Mesenchymal stem cell (in vitro differentiated cells and primary cell): ENCODE results near the gene NTN5.
"Not testable (repeated sequence)": the region's sequence is repeated elsewhere in the genome, so short reads cannot be mapped to it uniquely, and the experiment has no call there.

ENCODE experiments used
- DNase-seq: peaks from one replicate; pipeline ENCODE4 v3.0.0-alpha.2; 2013
- H2AFZ ChIP-seq: one replicate; pipeline ENCODE4 v1.6.1; 2013; ENCODE audit warnings: low read depth, mild to moderate bottlenecking, control low read depth, inconsistent platforms, low read length, moderate library complexity
- H2AK5ac ChIP-seq: 2 replicates; pipeline ENCODE4 v1.6.1; 2013; ENCODE audit warnings: low read length, moderate library complexity, mild to moderate bottlenecking, inconsistent platforms; ENCODE audit not compliant: severe bottlenecking
- H2BK120ac ChIP-seq: one replicate; pipeline ENCODE4 v1.6.1; 2013; ENCODE audit warnings: low read depth, mild to moderate bottlenecking, inconsistent platforms, low read length, moderate library complexity
- H2BK12ac ChIP-seq, 2 experiments: one replicate each; pipeline ENCODE4 v1.6.1; 2013; ENCODE audit warnings: inconsistent platforms in 2 of 2, low read length in 2 of 2, mild to moderate bottlenecking in 2 of 2, moderate library complexity in 2 of 2, control low read depth in 1 of 2
- H2BK15ac ChIP-seq: one replicate; pipeline ENCODE4 v1.6.1; 2013; ENCODE audit warnings: mild to moderate bottlenecking, low read depth, inconsistent platforms; ENCODE audit not compliant: poor library complexity, severe bottlenecking
- H2BK5ac ChIP-seq: 2 replicates; pipeline ENCODE4 v1.6.1; 2013; ENCODE audit warnings: low read depth, mild to moderate bottlenecking, low read length, control low read depth, inconsistent platforms; ENCODE audit not compliant: poor library complexity, severe bottlenecking
- H3K14ac ChIP-seq, 2 experiments: one replicate each; pipeline ENCODE4 v1.6.1; 2013; ENCODE audit warnings: inconsistent platforms in 2 of 2, low read length in 2 of 2, control low read depth in 1 of 2, mild to moderate bottlenecking in 1 of 2, moderate library complexity in 1 of 2
- H3K18ac ChIP-seq, 2 experiments: one replicate each; pipeline ENCODE4 v1.6.1; 2013; ENCODE audit warnings: inconsistent platforms in 2 of 2, low read length in 2 of 2, control low read depth in 1 of 2, low read depth in 1 of 2, mild to moderate bottlenecking in 1 of 2
- H3K23ac ChIP-seq, 2 experiments: one replicate each; pipeline ENCODE4 v1.6.1; 2013; ENCODE audit warnings: inconsistent platforms in 2 of 2, low read length in 2 of 2, mild to moderate bottlenecking in 2 of 2, moderate library complexity in 2 of 2, control low read depth in 1 of 2
- H3K27ac ChIP-seq: 2 replicates; pipeline ENCODE4 v1.5.1; 2013; ENCODE audit warnings: mild to moderate bottlenecking, moderate library complexity, low read length, control low read depth, inconsistent platforms; ENCODE audit not compliant: poor library complexity, severe bottlenecking
- H3K27me3 ChIP-seq, 2 experiments: 2 replicates each; pipeline versions ENCODE4 v1.6.1 to v1.7.0; 2013; ENCODE audit warnings: low read length in 2 of 2, mild to moderate bottlenecking in 2 of 2, moderate library complexity in 2 of 2, control low read depth in 1 of 2, inconsistent platforms in 1 of 2; ENCODE audit not compliant: control insufficient read depth in 1 of 2, insufficient read depth in 1 of 2
- H3K36me3 ChIP-seq, 2 experiments: 2 replicates each; pipeline versions ENCODE4 v1.6.1 to v1.7.0; 2013; ENCODE audit warnings: low read length in 2 of 2, control low read depth in 1 of 2, inconsistent platforms in 1 of 2, low read depth in 1 of 2, mild to moderate bottlenecking in 1 of 2; ENCODE audit not compliant: insufficient read depth in 2 of 2, control insufficient read depth in 1 of 2
- H3K4ac ChIP-seq, 2 experiments: one replicate each; pipeline ENCODE4 v1.6.1; 2013; ENCODE audit warnings: inconsistent platforms in 2 of 2, low read length in 2 of 2, mild to moderate bottlenecking in 2 of 2, moderate library complexity in 2 of 2, control low read depth in 1 of 2, low read depth in 1 of 2
- H3K4me1 ChIP-seq: 2 replicates; pipeline ENCODE4 v1.6.1; 2013; ENCODE audit warnings: low read depth, low read length, control low read depth; ENCODE audit not compliant: control insufficient read depth, insufficient read depth
- H3K4me2 ChIP-seq: 2 replicates; pipeline ENCODE4 v1.6.1; 2013; ENCODE audit warnings: low read length, mild to moderate bottlenecking, inconsistent platforms; ENCODE audit not compliant: poor library complexity, severe bottlenecking
- H3K4me3 ChIP-seq, 2 experiments: 2 replicates each; pipeline versions ENCODE4 v1.5.1 to v1.7.0; 2013; ENCODE audit warnings: low read length in 2 of 2, mild to moderate bottlenecking in 2 of 2, control low read depth in 1 of 2, low read depth in 1 of 2; ENCODE audit not compliant: insufficient read depth in 1 of 2
- H3K79me1 ChIP-seq: replicated peaks from 2 replicates; pipeline ENCODE4 v1.6.1; 2013; ENCODE audit warnings: mild to moderate bottlenecking, control low read depth, low read length, inconsistent platforms; ENCODE audit not compliant: poor library complexity, severe bottlenecking
- H3K9ac ChIP-seq: 2 replicates; pipeline ENCODE4 v1.7.0; 2013; ENCODE audit warnings: mild to moderate bottlenecking, low read length, moderate library complexity
- H3K9me3 ChIP-seq: 2 replicates; pipeline ENCODE4 v1.7.0; 2013; ENCODE audit warnings: mild to moderate bottlenecking, low read length; ENCODE audit not compliant: control insufficient read depth
- H4K8ac ChIP-seq: one replicate; pipeline ENCODE4 v1.6.1; 2013; ENCODE audit warnings: inconsistent platforms, mild to moderate bottlenecking, low read length, moderate library complexity
- H4K91ac ChIP-seq: one replicate; pipeline ENCODE4 v1.6.1; 2013; ENCODE audit warnings: mild to moderate bottlenecking, low read length, inconsistent platforms
- WGBS: methylation state at CpG from one replicate; pipeline ENCODE4 v1.1.7; 2013; ENCODE audit warnings: mixed read lengths; 5-methylcytosine and 5-hydroxymethylcytosine counted together

NTN5 gene

DNA sequence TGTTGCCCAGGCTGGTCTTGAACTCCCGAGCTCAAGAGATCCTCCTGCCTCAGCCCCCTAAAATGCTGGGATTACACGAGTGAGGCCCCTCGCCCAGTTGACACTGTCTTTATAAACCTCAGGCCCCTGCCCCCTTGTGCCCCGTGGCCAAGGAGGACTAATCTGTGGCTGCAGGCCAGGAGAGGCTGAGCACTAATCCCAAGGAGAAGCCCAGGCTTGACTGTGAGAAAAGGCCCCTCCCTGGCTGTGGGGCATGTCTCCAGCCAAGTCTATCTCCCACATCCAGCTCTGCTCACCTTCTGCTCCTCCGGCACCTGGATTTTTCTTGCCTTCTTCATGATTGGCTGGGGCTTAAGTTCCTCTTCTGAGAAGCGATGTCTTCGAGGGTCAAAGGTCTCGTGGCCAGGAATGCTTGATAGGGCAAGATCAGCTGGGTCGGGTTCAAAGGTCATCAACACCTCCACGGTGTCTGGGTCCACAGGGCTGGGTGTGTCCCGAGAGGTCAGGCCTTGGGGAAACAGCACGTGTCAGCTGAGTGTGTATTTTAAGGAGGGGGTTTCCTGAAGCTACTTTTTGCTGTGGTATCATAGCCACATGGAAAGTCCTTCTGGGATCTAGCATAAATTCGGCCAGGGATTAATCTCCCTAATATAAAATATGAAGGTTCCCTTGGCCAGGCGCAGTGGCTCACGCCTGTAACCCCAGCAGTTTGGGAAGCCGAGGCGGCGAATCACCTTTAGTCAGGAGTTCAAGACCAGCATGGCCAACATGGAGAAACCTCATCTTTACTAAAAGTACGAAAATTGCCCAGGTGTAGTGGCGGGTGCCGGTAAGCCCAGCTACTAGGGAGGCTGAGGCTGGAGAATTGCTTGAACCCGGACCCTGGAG is 39.4 kb downstream of the NTN5 start:
- no peaks in the 10 kb centered on the region for H3K79me1 ChIP-seq
- peaks cover 19 to 20% of the 10 kb centered on the region in 2 experiments for H3K36me3 ChIP-seq
- H3K9ac ChIP-seq: peak overlapping the region; percentile 69
- H3K4me2 ChIP-seq: no peak overlapping the region
- no peak overlapping the region for H3K23ac ChIP-seq
- peak overlapping the region; percentile 53 for H2BK5ac ChIP-seq
- H3K14ac ChIP-seq: no peak overlapping the region
- peak overlapping the region in 1 of 2 experiments; percentile 91 for H3K18ac ChIP-seq
- H2BK15ac ChIP-seq: peak overlapping the region; percentile 29
- peak overlapping the region; percentile 97 for H2BK12ac ChIP-seq
- peaks cover 0 to 7% of the 10 kb centered on the region in 2 experiments for H3K27me3 ChIP-seq
- H4K91ac ChIP-seq: peak overlapping the region; percentile 81
- no peak overlapping the region for H3K27ac ChIP-seq
- no peak for DNase-seq
- H3K4me3 ChIP-seq: peak overlapping the region in 1 of 2 experiments; percentile 67
- H3K9me3 ChIP-seq: no peaks in the 10 kb centered on the region
- 92% methylated on average over 22 of the region's 22 CpGs for WGBS
- H2AFZ ChIP-seq: no peak overlapping the region
- H2AK5ac ChIP-seq: no peak overlapping the region
- peak overlapping the region; percentile 51 for H2BK120ac ChIP-seq
- peaks cover 57% of the 10 kb centered on the region for H3K4me1 ChIP-seq
- H4K8ac ChIP-seq: peak overlapping the region; percentile 19
- peak overlapping the region; percentile 82 to 96 for H3K4ac ChIP-seq

DNA sequence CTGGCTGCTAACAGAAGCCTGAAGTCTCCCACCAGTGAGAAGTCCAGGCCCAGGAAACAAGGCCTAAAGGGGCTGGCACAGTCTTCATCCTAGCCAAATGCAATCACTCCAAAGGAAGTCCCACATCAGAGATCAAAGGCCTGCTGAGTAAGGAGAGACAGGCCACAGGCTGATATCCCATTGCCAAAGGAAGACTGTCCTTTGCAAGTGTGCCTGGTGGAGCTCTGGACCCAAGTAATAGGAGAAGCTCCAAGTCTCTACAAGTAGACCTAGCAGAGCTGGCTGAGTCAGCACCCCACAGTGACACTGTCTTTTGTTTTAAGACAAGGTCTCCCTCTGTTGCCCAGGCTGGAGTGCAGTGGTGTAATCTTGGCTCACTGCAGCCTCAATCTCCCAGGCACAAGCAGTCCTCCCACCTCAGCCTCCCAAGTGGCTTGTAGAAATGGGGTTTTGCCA is 40.1 kb downstream of the NTN5 start:
- Histone ChIP-seq H3K23ac (no peak overlapping the region), H3K9ac (peak overlapping the region; percentile 69), H2AFZ (no peak overlapping the region), H3K4me1 (peaks cover 60% of the 10 kb centered on the region), H3K4me2 (no peak overlapping the region), H2AK5ac (no peak overlapping the region), H2BK120ac (peak overlapping the region; percentile 40), H3K4me3 (peak overlapping the region in 1 of 2 experiments; percentile 67), H3K4ac (peak overlapping the region in 1 of 2 experiments; percentile 82), H2BK15ac (no peak overlapping the region), H3K27ac (no peak overlapping the region), H3K14ac (no peak overlapping the region), H3K36me3 (peaks cover 20 to 25% of the 10 kb centered on the region in 2 experiments), H3K18ac (peak overlapping the region; percentile 52 to 82), H3K27me3 (peaks cover 0 to 7% of the 10 kb centered on the region in 2 experiments), H4K91ac (peak overlapping the region; percentile 69), H3K9me3 (no peaks in the 10 kb centered on the region), H2BK5ac (no peak overlapping the region), H4K8ac (no peak overlapping the region), H2BK12ac (peak overlapping the region; percentile 97), H3K79me1 (no peaks in the 10 kb centered on the region)
- no peak for DNase-seq

DNA sequence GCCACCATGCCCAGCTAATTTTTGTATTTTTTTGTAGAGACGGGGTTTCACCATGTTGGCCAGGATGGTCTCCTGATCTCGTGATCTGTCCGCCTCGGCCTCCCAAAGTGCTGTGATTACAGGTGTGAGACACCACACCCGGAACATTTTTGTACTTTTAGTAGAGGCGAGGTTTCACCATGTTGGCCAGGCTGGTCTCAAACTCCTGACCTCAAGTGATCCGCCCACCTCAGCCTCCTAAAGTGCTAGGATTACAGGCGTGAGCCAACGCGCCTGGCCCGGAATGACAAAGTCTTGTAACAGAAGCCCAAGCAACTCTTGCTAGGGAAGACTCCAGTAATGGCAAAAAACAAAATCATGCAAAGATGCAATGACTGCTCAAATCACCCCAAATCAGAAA is 40.5 kb downstream of the NTN5 start:
- not testable (repeated sequence) for H2AFZ ChIP-seq, H4K8ac ChIP-seq, H3K79me1 ChIP-seq, H3K27me3 ChIP-seq, H2BK5ac ChIP-seq, H3K4ac ChIP-seq, H2BK15ac ChIP-seq, H3K14ac ChIP-seq, H3K4me2 ChIP-seq, H2AK5ac ChIP-seq, H3K27ac ChIP-seq, DNase-seq, H3K23ac ChIP-seq, H3K9me3 ChIP-seq
- H2BK12ac ChIP-seq: peak overlapping the region in 1 of 2 experiments; percentile 97
- H3K4me3 ChIP-seq: peak overlapping the region in 1 of 2 experiments; percentile 38
- peaks cover 20 to 30% of the 10 kb centered on the region in 2 experiments for H3K36me3 ChIP-seq
- H4K91ac ChIP-seq: peak overlapping the region; percentile 69
- H3K4me1 ChIP-seq: peaks cover 61% of the 10 kb centered on the region
- 93% methylated on average over 11 of the region's 11 CpGs for WGBS
- peak overlapping the region; percentile 40 for H2BK120ac ChIP-seq
- H3K9ac ChIP-seq: peak overlapping the region; percentile 69
- peak overlapping the region in 1 of 2 experiments; percentile 52 for H3K18ac ChIP-seq

DNA sequence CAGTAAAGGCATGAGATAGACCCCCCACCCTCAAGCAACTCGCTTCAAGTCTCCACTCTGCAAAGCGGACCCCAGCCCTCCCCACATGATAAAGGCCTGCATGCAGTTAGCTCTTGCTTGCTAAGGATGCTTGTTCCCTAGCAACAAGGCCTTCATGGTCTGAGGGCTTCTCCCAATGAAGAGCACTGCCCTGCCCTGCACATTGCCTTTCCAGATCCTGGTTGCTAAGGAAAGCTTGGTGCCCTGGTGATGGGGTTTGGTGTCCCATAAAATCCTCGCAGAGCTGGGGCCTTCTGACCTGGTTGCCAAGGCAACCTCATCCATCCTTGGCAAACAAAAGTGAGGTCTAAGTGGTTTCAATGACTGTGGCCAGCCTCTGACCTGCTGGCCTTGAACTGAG is 41.6 kb downstream of the NTN5 start:
- peaks cover under 1% of the 10 kb centered on the region for H3K79me1 ChIP-seq
- peak overlapping the region; percentile 25 to 40 for H3K4ac ChIP-seq
- H2AFZ ChIP-seq: no peak overlapping the region
- peak overlapping the region; percentile 57 for H4K91ac ChIP-seq
- H3K27ac ChIP-seq: no peak overlapping the region
- H2BK12ac ChIP-seq: peak overlapping the region in 1 of 2 experiments; percentile 1
- H2BK5ac ChIP-seq: no peak overlapping the region
- no peak overlapping the region for H3K14ac ChIP-seq
- no peak overlapping the region for H3K23ac ChIP-seq
- DNase-seq: no peak
- peak overlapping the region; percentile 7 for H2AK5ac ChIP-seq
- peaks cover 56% of the 10 kb centered on the region for H3K4me1 ChIP-seq
- H3K27me3 ChIP-seq: peaks cover 0 to 4% of the 10 kb centered on the region in 2 experiments
- no peak overlapping the region for H3K9ac ChIP-seq
- peak overlapping the region; percentile 21 for H2BK120ac ChIP-seq
- no peaks in the 10 kb centered on the region for H3K9me3 ChIP-seq
- 76% methylated on average over 3 of the region's 3 CpGs for WGBS
- H2BK15ac ChIP-seq: no peak overlapping the region
- H3K4me3 ChIP-seq: no peak overlapping the region
- H4K8ac ChIP-seq: peak overlapping the region; percentile 22
- H3K36me3 ChIP-seq: peaks cover 25 to 33% of the 10 kb centered on the region in 2 experiments
- H3K4me2 ChIP-seq: no peak overlapping the region
- H3K18ac ChIP-seq: peak overlapping the region; percentile 57 to 77
